DMS53 (cell line): ENCODE data around the gene ADCY6.

ENCODE experiments used
- DNase-seq: peaks from one replicate; lab custom pipeline; 2025; lab: John Stamatoyannopoulos, UW

Gene ADCY6

GRCh38 chr12:48815126-48816110, 26.5 kb upstream of the ADCY6 start:
- peak; percentile 93 for DNase-seq

- DNase-seq: peak; percentile 86
Measured at GRCh38 chr12:48814262-48815125, 25.6 kb upstream of the ADCY6 start.

- no peak for DNase-seq
Measured at GRCh38 chr12:48813465-48814261, 24.8 kb upstream of the ADCY6 start.

- DNase-seq: no peak
Measured at GRCh38 chr12:48812389-48812788, 23.5 kb upstream of the ADCY6 start.

- DNase-seq: no peak
Measured at GRCh38 chr12:48811437-48812090, 22.7 kb upstream of the ADCY6 start.

- no peak for DNase-seq
Measured at GRCh38 chr12:48810903-48811431, 22.1 kb upstream of the ADCY6 start.

GRCh38 chr12:48807981-48808380, 19.1 kb upstream of the ADCY6 start:
- DNase-seq: no peak

- DNase-seq: no peak
Measured at GRCh38 chr12:48803675-48804074, 14.8 kb upstream of the ADCY6 start.

GRCh38 chr12:48800971-48801370, 12.1 kb upstream of the ADCY6 start:
- DNase-seq: no peak

- DNase-seq: no peak
Measured at GRCh38 chr12:48800457-48800856, 11.6 kb upstream of the ADCY6 start.

GRCh38 chr12:48796976-48797375, 8.1 kb upstream of the ADCY6 start:
- DNase-seq: no peak

GRCh38 chr12:48795550-48796455, 6.9 kb upstream of the ADCY6 start:
- DNase-seq: peak; percentile 87

- DNase-seq: no peak
Measured at GRCh38 chr12:48794870-48795269, 6.0 kb upstream of the ADCY6 start.

GRCh38 chr12:48793696-48794095, 4.8 kb upstream of the ADCY6 start:
- DNase-seq: no peak

GRCh38 chr12:48789858-48790326, 1.0 kb upstream of the ADCY6 start:
- DNase-seq: peak; percentile 46

- DNase-seq: no peak
Measured at GRCh38 chr12:48788524-48788853, 400 bp downstream of the ADCY6 start.

- no peak for DNase-seq
Measured at GRCh38 chr12:48787791-48788523, 932 bp downstream of the ADCY6 start.

- DNase-seq: no peak
Measured at GRCh38 chr12:48786591-48787544, 2.0 kb downstream of the ADCY6 start.
